Trophoblast cell (in vitro differentiated cells and primary cell): Measurements from ENCODE around the gene SLC38A4.
A peak's percentile ranks its signal among the peaks of the same experiment; 100 is the strongest.

ENCODE experiments used
- DNase-seq, 2 donors: peaks; one replicate each; pipeline ENCODE4 v3.0.0-alpha.2; 2016
- H2AFZ ChIP-seq: 2 replicates; pipeline ENCODE4 v1.6.1; 2013; ENCODE audit warnings: low read length, moderate library complexity, mild to moderate bottlenecking; ENCODE audit not compliant: insufficient read depth, poor library complexity
- H2AK5ac ChIP-seq: 2 replicates; pipeline ENCODE4 v1.6.1; 2013; ENCODE audit warnings: mild to moderate bottlenecking, low read length
- H2BK120ac ChIP-seq: 2 replicates; pipeline ENCODE4 v1.6.1; 2013; ENCODE audit warnings: low read length, mild to moderate bottlenecking, moderate library complexity; ENCODE audit not compliant: insufficient read depth, poor library complexity
- H2BK12ac ChIP-seq: 2 replicates; pipeline ENCODE4 v1.6.1; 2013; ENCODE audit warnings: mild to moderate bottlenecking, low read length, moderate library complexity
- H2BK5ac ChIP-seq: 2 replicates; pipeline ENCODE4 v1.6.1; 2013; ENCODE audit warnings: low read length, low read depth, moderate library complexity, mild to moderate bottlenecking; ENCODE audit not compliant: poor library complexity
- H3K14ac ChIP-seq: 2 replicates; pipeline ENCODE4 v1.6.1; 2013; ENCODE audit warnings: mild to moderate bottlenecking, low read length
- H3K18ac ChIP-seq: 2 replicates; pipeline ENCODE4 v1.6.1; 2013; ENCODE audit warnings: mild to moderate bottlenecking, low read length
- H3K23ac ChIP-seq: 2 replicates; pipeline ENCODE4 v1.6.1; 2013; ENCODE audit warnings: low read length
- H3K27ac ChIP-seq: 2 replicates; pipeline ENCODE4 v1.5.1; 2013; ENCODE audit warnings: low read depth, mild to moderate bottlenecking, inconsistent platforms, low read length, moderate library complexity
- H3K27me3 ChIP-seq: 2 replicates; pipeline ENCODE4 v1.6.1; 2013; ENCODE audit warnings: inconsistent platforms, mild to moderate bottlenecking, low read length, moderate library complexity; ENCODE audit not compliant: insufficient read depth
- H3K36me3 ChIP-seq, 2 experiments: 1 replicate in 1 of 2; 2 replicates in 1 of 2; pipeline ENCODE4 v1.6.1; 2013; ENCODE audit warnings: low read length in 2 of 2, mild to moderate bottlenecking in 2 of 2, moderate library complexity in 1 of 2; ENCODE audit not compliant: insufficient read depth in 2 of 2, control insufficient read depth in 1 of 2
- H3K4ac ChIP-seq: 2 replicates; pipeline ENCODE4 v1.6.1; 2013; ENCODE audit warnings: low read depth, mild to moderate bottlenecking, low read length, moderate library complexity
- H3K4me1 ChIP-seq, 2 experiments: 1 replicate in 1 of 2; 2 replicates in 1 of 2; pipeline ENCODE4 v1.6.1; 2013; ENCODE audit warnings: low read length in 2 of 2, mild to moderate bottlenecking in 2 of 2, moderate library complexity in 1 of 2; ENCODE audit not compliant: insufficient read depth in 2 of 2, control insufficient read depth in 1 of 2
- H3K4me2 ChIP-seq: 2 replicates; pipeline ENCODE4 v1.6.1; 2013; ENCODE audit warnings: inconsistent platforms, mild to moderate bottlenecking, low read length, moderate library complexity
- H3K4me3 ChIP-seq: 2 replicates; pipeline ENCODE4 v1.5.1; 2013; ENCODE audit warnings: mild to moderate bottlenecking, low read depth, low read length, inconsistent platforms
- H3K79me1 ChIP-seq: one replicate; pipeline ENCODE4 v1.6.1; 2013; ENCODE audit warnings: low read length
- H3K79me2 ChIP-seq: 2 replicates; pipeline ENCODE4 v1.6.1; 2013; ENCODE audit warnings: low read length, mild to moderate bottlenecking; ENCODE audit not compliant: control insufficient read depth, insufficient read depth, poor library complexity
- H3K9ac ChIP-seq: 2 replicates; pipeline ENCODE4 v1.6.1; 2013; ENCODE audit warnings: mild to moderate bottlenecking, low read length
- H3K9me3 ChIP-seq: 2 replicates; pipeline ENCODE4 v1.6.1; 2013; ENCODE audit warnings: low read depth, mild to moderate bottlenecking, control low read depth, inconsistent platforms, low read length; ENCODE audit not compliant: insufficient read depth
- H4K12ac ChIP-seq: 2 replicates; pipeline ENCODE4 v1.6.1; 2013; ENCODE audit warnings: low read depth, mild to moderate bottlenecking, low read length, moderate library complexity
- H4K8ac ChIP-seq: 2 replicates; pipeline ENCODE4 v1.6.1; 2013; ENCODE audit warnings: low read depth, mild to moderate bottlenecking, low read length, moderate library complexity
- H4K91ac ChIP-seq: one replicate; pipeline ENCODE4 v1.6.1; 2013; ENCODE audit warnings: low read depth, mild to moderate bottlenecking, low read length, moderate library complexity
- WGBS: extraction: QIAGEN DNeasy Blood & Tissue Kit; methylation state at CpG from one replicate; pipeline ENCODE4 v1.1.7; 2013; ENCODE audit warnings: missing lambda C conversion rate; ENCODE audit not compliant: insufficient read length, insufficient coverage; ENCODE audit errors: extremely low coverage; 5-methylcytosine and 5-hydroxymethylcytosine counted together

The SLC38A4 gene

GRCh38 chr12:46775796-46776195 lies 50.0 kb downstream of the SLC38A4 start:
- WGBS = no CpG with 5 or more reads among the region's 3 CpGs
- peaks cover 3% of the 10 kb centered on the region for H3K79me1 ChIP-seq
- H3K4me2 ChIP-seq = no peak overlapping the region
- no peak overlapping the region for H2AK5ac ChIP-seq
- no peaks in the 10 kb centered on the region for H3K27me3 ChIP-seq
- H3K9ac ChIP-seq = no peak overlapping the region
- no peak overlapping the region for H2BK12ac ChIP-seq
- H2BK5ac ChIP-seq = no peak overlapping the region
- H3K9me3 ChIP-seq = no peaks in the 10 kb centered on the region
- peaks cover 3 to 6% of the 10 kb centered on the region in 2 experiments for H3K4me1 ChIP-seq
- no peak overlapping the region for H4K91ac ChIP-seq
- no peaks in the 10 kb centered on the region for H3K79me2 ChIP-seq
- no peak overlapping the region for H4K8ac ChIP-seq
- no peak overlapping the region for H3K23ac ChIP-seq
- no peak overlapping the region for H2AFZ ChIP-seq
- no peak overlapping the region for H3K4ac ChIP-seq
- H2BK120ac ChIP-seq = no peak overlapping the region
- H4K12ac ChIP-seq = no peak overlapping the region
- H3K4me3 ChIP-seq = no peak overlapping the region
- no peak for DNase-seq
- no peak overlapping the region for H3K27ac ChIP-seq
- no peaks in the 10 kb centered on the region for H3K36me3 ChIP-seq
- no peak overlapping the region for H3K18ac ChIP-seq
- H3K14ac ChIP-seq = no peak overlapping the region

- H3K4me2 ChIP-seq = no peak overlapping the region
- DNase-seq = no peak
These were observed 51.5 kb downstream of the SLC38A4 start for GRCh38 chr12:46774322-46774633.

GRCh38 chr12:46773586-46774321 lies 52.0 kb downstream of the SLC38A4 start:
- Histone ChIP-seq H3K18ac (no peak overlapping the region), H2BK12ac (no peak overlapping the region), H2AFZ (no peak overlapping the region), H3K27me3 (no peaks in the 10 kb centered on the region), H2AK5ac (no peak overlapping the region), H4K12ac (no peak overlapping the region), H3K27ac (no peak overlapping the region), H3K79me1 (peaks cover 3% of the 10 kb centered on the region), H3K4me3 (no peak overlapping the region), H3K36me3 (no peaks in the 10 kb centered on the region), H3K4ac (no peak overlapping the region), H3K9ac (no peak overlapping the region), H3K14ac (no peak overlapping the region), H3K4me2 (no peak overlapping the region), H4K8ac (no peak overlapping the region), H3K4me1 (peaks cover 3 to 8% of the 10 kb centered on the region in 2 experiments), H3K9me3 (no peaks in the 10 kb centered on the region), H2BK120ac (no peak overlapping the region), H2BK5ac (no peak overlapping the region), H3K79me2 (no peaks in the 10 kb centered on the region), H3K23ac (no peak overlapping the region), H4K91ac (no peak overlapping the region)
- DNase-seq = peak in 1 of 2 donors; percentile 32
- no CpG with 5 or more reads among the region's 4 CpGs for whole genome bisulfite sequencing

More at GRCh38 chr12:46774322-46774633, 51.5 kb downstream of the SLC38A4 start:
- Histone ChIP-seq H2BK120ac (no peak overlapping the region), H2BK12ac (no peak overlapping the region), H4K91ac (peak overlapping the region; percentile 4), H4K8ac (no peak overlapping the region), H3K9ac (no peak overlapping the region), H3K79me1 (peaks cover 3% of the 10 kb centered on the region), H3K18ac (no peak overlapping the region), H4K12ac (no peak overlapping the region), H3K23ac (no peak overlapping the region), H3K14ac (no peak overlapping the region), H2AFZ (no peak overlapping the region), H3K27me3 (no peaks in the 10 kb centered on the region), H3K27ac (no peak overlapping the region), H3K4ac (no peak overlapping the region), H3K4me1 (peaks cover 3 to 8% of the 10 kb centered on the region in 2 experiments), H3K36me3 (no peaks in the 10 kb centered on the region), H3K9me3 (no peaks in the 10 kb centered on the region), H2BK5ac (no peak overlapping the region), H2AK5ac (no peak overlapping the region), H3K4me3 (no peak overlapping the region), H3K79me2 (no peaks in the 10 kb centered on the region)

DNA sequence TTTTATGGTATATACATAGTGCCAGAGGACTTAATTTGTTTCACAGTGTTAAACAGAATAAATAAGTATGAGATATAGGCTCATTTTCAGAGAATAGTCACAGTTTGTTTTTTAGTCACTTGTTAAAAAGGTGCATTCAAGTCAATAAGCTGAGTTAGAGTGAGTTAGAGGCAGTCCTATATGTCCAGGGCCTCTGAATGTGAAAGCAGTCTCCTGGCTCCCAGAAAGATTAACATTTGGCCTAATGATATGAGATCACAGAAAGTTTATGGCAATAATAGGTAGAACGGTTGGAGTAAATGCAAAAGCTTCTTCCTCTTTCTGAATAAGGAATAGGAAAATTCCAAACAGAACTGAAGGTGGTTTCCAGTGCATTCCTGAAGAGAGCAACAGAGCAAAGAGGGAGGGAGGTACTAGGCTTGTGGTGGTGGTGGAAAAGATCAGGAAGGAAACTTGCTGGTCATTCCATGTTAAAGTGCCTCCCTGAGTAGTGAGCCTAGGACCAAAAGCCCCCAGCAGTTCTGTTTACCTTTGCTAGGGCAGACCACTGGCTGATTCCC lies 54.4 kb downstream of the SLC38A4 start:
- Histone ChIP-seq H3K9me3 (no peaks in the 10 kb centered on the region), H3K27ac (peak overlapping the region; percentile 45), H3K4ac (no peak overlapping the region), H4K8ac (no peak overlapping the region), H3K79me2 (no peaks in the 10 kb centered on the region), H3K14ac (peak overlapping the region; percentile 3), H2AFZ (no peak overlapping the region), H3K18ac (no peak overlapping the region), H3K36me3 (no peaks in the 10 kb centered on the region), H3K4me1 (peaks cover 3 to 8% of the 10 kb centered on the region in 2 experiments), H4K12ac (no peak overlapping the region), H3K4me3 (no peak overlapping the region), H2BK12ac (peak overlapping the region; percentile 55), H4K91ac (peak overlapping the region; percentile 17), H2BK5ac (peak overlapping the region; percentile 10), H3K9ac (no peak overlapping the region), H2AK5ac (no peak overlapping the region), H3K27me3 (no peaks in the 10 kb centered on the region), H3K4me2 (no peak overlapping the region), H3K23ac (no peak overlapping the region), H3K79me1 (peaks cover 3% of the 10 kb centered on the region), H2BK120ac (peak overlapping the region; percentile 4)
- no CpG with 5 or more reads among the region's 1 CpG for WGBS
- DNase-seq = peak in 1 of 2 donors; percentile 53
